Pancreas (tissue), 10 donors: ENCODE measurements around the gene ARHGAP26. TPM values are rescaled to one million over a fixed set of nuclear protein-coding genes. Genes with fewer than 3 reads are reported as not detected.

ENCODE experiments used
- ATAC-seq, 4 donors: fragments of 200-7000 bp; cut with Tn5 transposase; one replicate each; pipeline versions ENCODE4 v1.8.0 to v1.9.1; 2020; ENCODE audit warnings: mild to moderate bottlenecking in 4 of 4, moderate library complexity in 4 of 4
- DNase-seq, 6 donors: peaks; one replicate each; pipeline ENCODE4 v3.0.0-alpha.2; 2020
- FAIRE-seq: peaks from 2 replicates; lab custom pipeline; 2012; peaks lifted over from hg19 to GRCh38; lab: Jason Lieb, UNC
- H3K27ac ChIP-seq, 4 donors: fragments of 200-600 bp; sonication (generic); 1 replicate in 3 of 4; 2 replicates in 1 of 4; pipeline versions ENCODE4 v1.5.0 to v1.8.0; 2020
- H3K27me3 ChIP-seq, 4 donors: fragments of 200-600 bp; one replicate each; pipeline ENCODE4 v1.8.0; 2021
- H3K36me3 ChIP-seq, 3 donors: fragments of 200-600 bp; sonication (generic) in 1 of 3; one replicate each; pipeline versions ENCODE4 v1.5.0 to v1.8.0; 2020 to 2021
- H3K4me1 ChIP-seq, 3 donors: fragments of 200-600 bp; one replicate each; pipeline ENCODE4 v1.8.0; 2021
- H3K4me3 ChIP-seq, 4 donors: fragments of 200-600 bp; sonication (generic) in 2 of 4; one replicate each; pipeline versions ENCODE4 v1.5.0 to v1.8.0; 2020 to 2021
- H3K9me3 ChIP-seq, 4 donors: fragments of 200-600 bp; one replicate each; pipeline ENCODE4 v1.8.0; 2021
- WGBS, 2 donors: extraction: QIAGEN DNeasy Blood & Tissue Kit; methylation state at CpG; one replicate each; pipeline ENCODE4 v1.1.7; 2013; 5-methylcytosine and 5-hydroxymethylcytosine counted together
- intact Hi-C, 3 donors: fragments of 100-400 bp; cut with DNase I; formaldehyde crosslinking; loops; one replicate each; pipeline versions ENCODE4 v1.11.1 to v1.14.2; 2022
- polyA plus RNA-seq, 2 donors: library from polyadenylated mRNA; stranded (reverse); fragments of 200-250 nt; gene quantifications; one replicate each; pipeline ENCODE4 v1.2.3, GENCODE V29; 2013
- total RNA-seq, 6 donors: library from RNA; stranded (reverse); fragmentation: NEBNext Ultra II Directional in 4 of 6; extraction: Animal tissue kit (Norgen Biotek cat#: 25700) in 4 of 6; gene quantifications; one replicate each; pipeline versions ENCODE4 v1.2.1 to v1.2.4, GENCODE V29; 2021 to 2023
- TF ChIP-seq, protein P1 (sequence below), 4 donors: fragments of 200-600 bp; sonication (generic) in 3 of 4; IDR thresholded peaks; one replicate each; pipeline versions ENCODE4 v1.5.0 to v1.8.0; 2021; ENCODE audit warnings: antibody characterized with exemption in 4 of 4
- donor health status: healthy with polysubstance abuse.
- donor health status: DM: no; HTN: no; CAD: no; lungs with moderate emphysema.
- donor health status: DM: no; HTN: no; CAD: no.
- donor health status: control.
- donor health status: control.
- donor health status: Bipolar disorder and iron deficiency.
- donor health status: DM: yes; HTN: yes; CAD: no.
- donor health status: DM: no; HTN: no; CAD: no.
- donor health status: DM: no; HTN: no; CAD: no.
- donor health status: DM: yes; HTN: yes; CAD: no.

ARHGAP26 gene
- total and polyA plus RNA-seq, 8 donors: 3.0 to 28.1 (median 10.3) TPM

- H3K27me3 ChIP-seq: no peaks in the 10 kb centered on the region
- FAIRE-seq (no peak), ATAC-seq (no peak), DNase-seq (no peak)
- WGBS, 2 donors: 88 to 92% methylated on average over 1 of the region's 1 CpG
- TF ChIP-seq, protein P1, sequence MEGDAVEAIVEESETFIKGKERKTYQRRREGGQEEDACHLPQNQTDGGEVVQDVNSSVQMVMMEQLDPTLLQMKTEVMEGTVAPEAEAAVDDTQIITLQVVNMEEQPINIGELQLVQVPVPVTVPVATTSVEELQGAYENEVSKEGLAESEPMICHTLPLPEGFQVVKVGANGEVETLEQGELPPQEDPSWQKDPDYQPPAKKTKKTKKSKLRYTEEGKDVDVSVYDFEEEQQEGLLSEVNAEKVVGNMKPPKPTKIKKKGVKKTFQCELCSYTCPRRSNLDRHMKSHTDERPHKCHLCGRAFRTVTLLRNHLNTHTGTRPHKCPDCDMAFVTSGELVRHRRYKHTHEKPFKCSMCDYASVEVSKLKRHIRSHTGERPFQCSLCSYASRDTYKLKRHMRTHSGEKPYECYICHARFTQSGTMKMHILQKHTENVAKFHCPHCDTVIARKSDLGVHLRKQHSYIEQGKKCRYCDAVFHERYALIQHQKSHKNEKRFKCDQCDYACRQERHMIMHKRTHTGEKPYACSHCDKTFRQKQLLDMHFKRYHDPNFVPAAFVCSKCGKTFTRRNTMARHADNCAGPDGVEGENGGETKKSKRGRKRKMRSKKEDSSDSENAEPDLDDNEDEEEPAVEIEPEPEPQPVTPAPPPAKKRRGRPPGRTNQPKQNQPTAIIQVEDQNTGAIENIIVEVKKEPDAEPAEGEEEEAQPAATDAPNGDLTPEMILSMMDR (IDR thresholded peaks at IDR 0.05): no peak
- no peaks in the 10 kb centered on the region for H3K36me3 ChIP-seq
- no peaks in the 10 kb centered on the region for H3K9me3 ChIP-seq
- no peak overlapping the region for H3K4me3 ChIP-seq
- intact Hi-C loops: no loop called here
- no peak overlapping the region for H3K27ac ChIP-seq
- peaks cover 0 to 13% (median 9%) of the 10 kb centered on the region in 3 donors for H3K4me1 ChIP-seq
Measured at GRCh38 chr5:142955628-142956027, 185.5 kb downstream of the ARHGAP26 start.

GRCh38 chr5:142957528-142957927 lies 187.4 kb downstream of the ARHGAP26 start:
- H3K9me3 ChIP-seq: no peaks in the 10 kb centered on the region
- H3K4me1 ChIP-seq: peaks cover 0 to 31% (median 20%) of the 10 kb centered on the region in 3 donors
- H3K36me3 ChIP-seq: no peaks in the 10 kb centered on the region
- ATAC-seq: no peak
- intact Hi-C loops: no loop called here
- no peak overlapping the region for H3K27ac ChIP-seq
- DNase-seq: no peak
- 84 to 89% methylated on average over 7 of the region's 7 CpGs for WGBS, 2 donors
- no peak overlapping the region for H3K4me3 ChIP-seq
- no peak for FAIRE-seq
- TF ChIP-seq, protein P1 (IDR thresholded peaks at IDR 0.05): no peak
- H3K27me3 ChIP-seq: no peaks in the 10 kb centered on the region

GRCh38 chr5:142958944-142959682 lies 188.9 kb downstream of the ARHGAP26 start:
- intact Hi-C loops: no loop called here
- H3K4me3 ChIP-seq: no peak overlapping the region

DNA sequence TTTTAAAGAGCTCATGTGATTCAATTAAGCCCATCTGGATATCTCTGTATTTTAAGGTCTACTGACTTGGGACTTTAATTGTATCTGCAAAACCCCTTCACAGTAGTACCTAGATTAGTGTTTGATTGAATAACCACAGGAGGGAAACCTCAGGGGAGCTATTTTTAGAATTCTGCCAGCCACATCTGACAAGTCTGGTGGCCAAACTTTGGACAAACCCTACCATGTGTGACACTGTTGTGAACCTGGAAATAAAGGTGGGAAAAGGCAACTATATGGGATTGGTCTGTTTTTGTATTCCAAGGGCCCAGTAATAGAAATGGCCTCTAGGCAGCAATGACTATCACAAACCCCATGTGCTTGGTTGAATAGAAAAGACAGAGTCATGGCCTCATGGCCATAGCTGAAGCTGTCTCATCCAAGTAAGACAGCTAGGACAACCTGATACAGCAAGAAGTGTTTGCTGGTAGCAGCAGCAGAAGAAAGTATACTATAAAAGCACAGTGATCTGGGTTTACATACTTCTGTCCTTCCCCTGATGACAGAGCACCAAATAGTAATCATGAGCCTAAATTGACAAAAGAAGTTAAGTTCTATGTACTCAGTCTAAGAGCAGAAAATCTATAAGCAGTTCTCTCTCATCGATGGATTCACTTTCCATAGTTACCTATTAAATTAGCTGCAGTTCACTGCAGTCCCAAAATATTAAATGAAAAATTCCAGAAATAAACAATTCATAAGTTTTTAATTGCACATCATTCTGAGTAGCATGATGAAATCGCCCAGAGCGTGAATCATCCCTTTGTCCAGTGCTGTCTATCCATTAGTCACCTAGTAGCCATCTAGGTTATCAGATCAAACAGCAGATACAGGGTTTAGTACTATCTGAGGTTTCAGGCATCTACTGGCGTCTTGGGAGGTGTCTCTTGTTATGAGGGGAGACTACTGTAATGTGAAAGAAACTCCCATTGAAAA lies 189.8 kb downstream of the ARHGAP26 start:
- H3K4me3 ChIP-seq: no peak overlapping the region
- TF ChIP-seq, protein P1 (IDR thresholded peaks at IDR 0.05): no peak
- no peaks in the 10 kb centered on the region for H3K27me3 ChIP-seq
- intact Hi-C loops: no loop called here
- H3K36me3 ChIP-seq: no peaks in the 10 kb centered on the region
- ATAC-seq (peak in 2 of 4 donors; percentile 26 to 33), FAIRE-seq (no peak), DNase-seq (no peak)
- 90 to 93% methylated on average over 4 of the region's 4 CpGs for WGBS, 2 donors
- no peaks in the 10 kb centered on the region for H3K9me3 ChIP-seq
- H3K27ac ChIP-seq: peak overlapping the region in 2 of 4 donors; percentile 24 to 65
- H3K4me1 ChIP-seq: peaks cover 0 to 28% (median 15%) of the 10 kb centered on the region in 3 donors

More at GRCh38 chr5:142958944-142959682, 188.9 kb downstream of the ARHGAP26 start:
- DNase-seq (peak in 1 of 6 donors; percentile 37), FAIRE-seq (no peak), ATAC-seq (no peak)
- 93 to 100% methylated on average over 1 of the region's 1 CpG for WGBS, 2 donors
- TF ChIP-seq, protein P1 (IDR thresholded peaks at IDR 0.05): no peak
- Histone ChIP-seq H3K9me3 (no peaks in the 10 kb centered on the region), H3K4me1 (peaks cover 0 to 31% (median 17%) of the 10 kb centered on the region in 3 donors), H3K27ac (peak overlapping the region in 2 of 4 donors; percentile 24 to 27), H3K27me3 (no peaks in the 10 kb centered on the region), H3K36me3 (no peaks in the 10 kb centered on the region)
